HG02610 (cell line): ENCODE measurements around the gene MSANTD4.
"Not testable (repeated sequence)": the region's sequence is repeated elsewhere in the genome, so short reads cannot be mapped to it uniquely, and the experiment has no call there.

Source experiments
- ATAC-seq: cut with Tn5 transposase; IDR thresholded peaks from one replicate; pipeline ENCODE4 v1.9.1; 2021; ENCODE audit warnings: mild to moderate bottlenecking, moderate library complexity; ENCODE audit not compliant: unreplicated experiment

Gene MSANTD4

DNA sequence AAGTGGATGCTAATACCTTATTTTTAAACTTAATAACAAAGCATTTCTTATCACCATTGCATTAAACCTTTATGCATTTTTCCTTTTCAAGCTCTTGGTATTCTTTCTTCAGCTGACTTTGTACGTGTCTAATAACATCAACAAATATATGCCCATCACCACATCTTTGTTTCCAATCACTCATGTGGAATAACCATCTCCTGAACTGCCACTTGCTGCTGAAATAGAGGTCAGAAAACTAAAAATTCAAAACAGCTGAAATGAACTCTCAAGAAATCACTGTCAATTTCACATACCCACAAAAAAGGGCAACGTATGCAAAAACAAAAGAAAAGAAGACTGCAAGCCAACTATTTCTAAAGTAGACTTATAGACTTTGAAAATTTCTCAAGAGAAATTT is 7.4 kb downstream of the MSANTD4 start:
- ATAC-seq: no peak

DNA sequence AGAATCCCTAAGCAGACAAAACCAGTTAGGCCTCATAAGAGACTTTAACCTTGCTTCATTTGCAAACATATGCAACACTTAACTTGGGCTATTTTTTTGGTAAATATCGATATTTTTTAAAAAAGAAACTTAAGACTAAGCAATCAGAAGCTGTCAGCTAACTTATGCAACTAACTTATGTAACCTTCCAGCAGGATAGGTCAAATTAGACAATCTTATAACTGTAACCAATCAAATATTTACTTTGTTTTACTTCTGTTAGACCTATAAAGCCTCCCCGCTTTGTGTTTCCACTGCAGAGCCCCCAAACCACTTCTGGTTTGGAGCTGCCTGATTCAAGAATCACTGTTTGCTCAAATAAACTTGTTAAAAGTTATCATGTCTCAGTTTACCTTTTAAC is 8.0 kb downstream of the MSANTD4 start:
- ATAC-seq: no peak

DNA sequence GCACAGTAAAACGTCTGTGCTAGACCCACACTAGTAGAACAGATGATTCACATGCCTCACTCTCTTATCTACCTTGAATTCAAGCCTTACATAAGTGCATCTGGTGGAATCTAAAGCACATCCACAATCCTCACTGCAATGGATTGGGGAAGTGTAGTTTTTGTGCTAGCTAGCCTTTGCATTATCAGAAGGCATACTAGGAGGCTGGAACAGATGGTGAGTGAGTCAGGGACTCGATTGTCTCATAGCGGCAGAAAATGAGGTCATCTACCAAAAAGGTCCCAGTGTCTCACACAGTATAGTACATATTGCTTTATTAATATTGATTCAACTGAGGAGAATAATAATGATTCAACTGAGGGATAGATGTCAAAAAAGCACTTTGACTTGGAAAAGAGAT is 9.3 kb downstream of the MSANTD4 start:
- no peak for ATAC-seq

DNA sequence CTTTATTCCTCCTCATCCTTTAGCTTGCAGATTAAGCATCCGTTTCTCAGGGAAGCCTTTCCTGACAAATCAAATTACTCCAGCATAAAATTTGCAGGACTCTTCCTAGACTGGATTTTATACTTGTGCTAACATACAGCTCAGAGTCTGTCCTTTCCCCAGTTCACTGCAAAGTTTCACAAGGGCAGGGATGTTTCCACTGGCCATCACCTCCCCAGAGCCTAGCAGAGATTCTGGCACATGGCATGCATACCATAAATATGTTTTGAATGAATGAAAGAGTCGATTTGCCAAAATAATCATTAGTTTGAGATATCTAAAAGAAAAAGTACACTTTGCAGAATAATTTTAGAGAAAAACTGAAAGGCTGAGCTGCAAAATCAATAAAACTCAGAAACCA is 10.6 kb downstream of the MSANTD4 start:
- no peak for ATAC-seq

DNA sequence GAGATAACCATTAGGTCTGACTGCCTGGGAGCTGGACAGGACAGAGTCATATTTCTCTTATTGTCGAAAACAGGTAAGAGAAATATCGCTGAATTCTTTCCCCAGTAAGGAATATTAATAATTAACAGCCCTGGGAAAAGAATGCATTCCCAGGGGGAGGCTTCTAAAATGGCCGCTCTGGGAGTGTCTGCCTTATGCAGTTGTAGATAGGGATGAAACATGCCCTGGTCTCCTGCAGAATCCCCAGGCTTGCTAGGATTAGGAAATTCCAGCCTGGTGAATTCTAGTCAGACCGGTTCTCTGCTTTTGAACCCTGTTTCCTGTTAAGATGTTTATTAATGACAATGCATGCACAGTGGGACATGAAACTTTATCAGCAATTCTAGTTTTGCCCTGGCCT is 18.9 kb downstream of the MSANTD4 start:
- ATAC-seq: not testable (repeated sequence)

DNA sequence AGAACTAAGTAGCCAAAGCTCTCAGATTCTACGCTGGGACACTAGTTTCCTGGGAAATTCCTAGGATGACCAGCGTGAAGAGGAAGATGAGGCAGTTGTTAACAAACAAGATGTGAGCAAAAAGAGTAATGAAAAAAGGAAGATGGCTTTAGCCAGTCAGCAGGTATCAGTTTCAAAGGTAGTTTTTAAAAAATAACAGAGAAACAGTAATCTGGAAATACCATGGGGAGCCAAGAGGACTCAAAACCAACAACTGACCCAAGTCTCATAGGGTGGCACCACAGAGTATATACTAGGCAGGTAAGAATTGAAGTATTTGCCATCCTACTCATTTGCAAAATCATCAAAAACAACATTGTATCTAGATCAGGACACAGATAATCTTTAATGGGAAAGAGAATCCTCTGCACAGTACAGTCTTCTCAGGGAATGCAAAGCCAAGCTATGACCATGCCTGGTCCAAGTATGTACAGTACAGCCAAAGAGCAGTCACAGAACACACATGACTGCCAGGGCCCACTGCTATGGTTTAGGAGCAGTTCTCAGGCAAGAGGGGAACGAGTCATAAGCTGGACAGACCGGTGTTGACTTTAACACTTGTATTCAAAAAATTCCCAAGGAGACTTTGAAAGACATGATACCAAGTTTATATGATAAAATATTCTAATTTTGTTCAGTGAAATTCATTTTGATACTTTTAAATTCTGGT is 20.6 kb downstream of the MSANTD4 start:
- ATAC-seq: peak; percentile 68

GRCh38 chr11:105991888-105992287 is 30.2 kb downstream of the MSANTD4 start:
- no peak for ATAC-seq

- ATAC-seq: no peak
These were observed 32.9 kb downstream of the MSANTD4 start for GRCh38 chr11:105989124-105989523.

- no peak for ATAC-seq
These were observed 33.8 kb downstream of the MSANTD4 start for GRCh38 chr11:105988197-105988596.

DNA sequence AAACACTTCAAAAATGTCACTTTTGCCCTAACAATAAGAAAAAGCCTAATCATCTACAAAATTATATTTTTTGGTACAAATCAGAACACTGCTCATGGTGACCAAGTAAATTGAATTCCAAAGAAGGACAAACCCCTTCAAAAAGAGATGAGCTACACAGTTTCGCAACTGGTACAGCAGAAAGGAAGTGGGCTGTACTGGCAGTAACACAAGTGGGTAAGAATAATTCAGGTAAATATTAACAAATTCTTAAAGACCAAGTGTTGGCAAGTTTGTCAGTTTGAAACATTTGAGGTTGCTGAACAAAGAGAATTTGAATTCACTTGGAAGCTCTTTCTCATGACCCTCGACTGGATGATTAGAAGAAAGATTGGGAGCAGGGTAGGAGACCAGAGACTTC is 35.5 kb downstream of the MSANTD4 start:
- no peak for ATAC-seq

- ATAC-seq: no peak
These were observed 41.9 kb downstream of the MSANTD4 start for GRCh38 chr11:105979997-105980703.

DNA sequence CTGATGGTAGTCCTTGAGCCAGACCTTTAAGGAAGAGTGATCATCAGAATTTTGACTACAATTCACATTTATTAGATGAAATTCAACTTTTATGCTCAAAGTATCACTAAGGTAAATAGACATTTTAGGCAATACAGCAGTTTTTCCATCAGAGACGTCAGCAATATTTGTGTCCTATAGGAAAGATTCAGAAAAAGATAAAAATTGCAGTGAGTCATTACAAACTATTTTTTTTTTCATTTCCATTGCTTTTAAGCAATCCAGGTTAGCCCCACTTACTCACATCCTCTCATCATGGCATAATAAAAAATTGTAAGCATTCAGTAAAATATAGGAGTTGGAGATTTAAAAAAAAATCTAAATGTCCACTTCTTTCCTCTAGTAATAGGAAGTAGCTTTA is 46.9 kb downstream of the MSANTD4 start:
- ATAC-seq: no peak

DNA sequence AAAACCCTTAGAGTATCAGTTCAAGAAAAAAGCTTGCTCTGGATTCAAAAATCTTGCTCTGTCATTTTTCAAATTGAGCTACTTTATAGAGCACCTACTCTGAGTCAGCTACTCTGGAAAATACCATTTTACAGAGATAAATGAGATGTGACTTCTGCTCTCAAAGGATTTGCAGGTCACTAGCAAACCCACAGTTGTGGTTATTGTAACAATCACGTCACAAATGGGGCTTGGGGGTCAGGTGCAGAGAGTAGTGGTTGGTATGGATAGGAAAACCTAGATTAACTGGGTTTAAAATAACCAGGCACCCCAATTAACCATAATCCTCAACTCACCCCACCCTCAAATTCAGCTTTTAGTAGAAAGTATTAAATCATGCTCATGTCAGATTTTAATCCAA is 52.3 kb downstream of the MSANTD4 start:
- no peak for ATAC-seq

GRCh38 chr11:105968021-105968697 is 53.9 kb downstream of the MSANTD4 start:
- no peak for ATAC-seq

GRCh38 chr11:105960252-105961245 is 61.5 kb downstream of the MSANTD4 start:
- ATAC-seq: no peak
